HL-60 (cell line): ENCODE results near the gene BCAS3.
A peak's percentile ranks its signal among the peaks of the same experiment; 100 is the strongest.

Experiments used
- DNase-seq, 2 experiments: peaks; one replicate each; pipeline ENCODE4 v3.0.0-alpha.2; 2010 to 2020; ENCODE audit warnings: low read depth in 1 of 2, low spot score in 1 of 2
- H3K27ac ChIP-seq: fragments of 250-450 bp; sonication (Bioruptor Pico); replicated peaks from 2 replicates; pipeline ENCODE4 v1.5.1; 2020; ENCODE audit warnings: mild to moderate bottlenecking, moderate library complexity
- H3K27me3 ChIP-seq: fragments of 250-450 bp; sonication (Bioruptor Pico); 2 replicates; pipeline ENCODE4 v1.5.1; 2021; ENCODE audit warnings: mild to moderate bottlenecking, moderate library complexity; ENCODE audit not compliant: insufficient read depth, poor library complexity, severe bottlenecking
- H3K4me3 ChIP-seq: replicated peaks from 2 replicates; pipeline ENCODE4 v1.5.1; 2011; ENCODE audit warnings: mild to moderate bottlenecking, control low read depth, low read length; ENCODE audit not compliant: insufficient read depth
- CTCF ChIP-seq: IDR thresholded peaks from one replicate; pipeline ENCODE4 v1.5.1; 2011; ENCODE audit warnings: low read length, control low read depth, inconsistent platforms; ENCODE audit not compliant: insufficient read depth
- GABPA ChIP-seq: IDR thresholded peaks from 2 replicates; pipeline ENCODE4 v1.6.1; 2012; ENCODE audit warnings: low read depth
- POLR2AphosphoS5 ChIP-seq: IDR thresholded peaks from 2 replicates; pipeline ENCODE4 v1.6.1; 2012; ENCODE audit warnings: low read depth
- REST ChIP-seq: IDR thresholded peaks from 2 replicates; pipeline ENCODE4 v1.6.1; 2012; ENCODE audit warnings: low read depth; ENCODE audit not compliant: insufficient replicate concordance
- SPI1 ChIP-seq: IDR thresholded peaks from 2 replicates; pipeline ENCODE4 v1.6.1; 2012; ENCODE audit warnings: low read depth, mild to moderate bottlenecking, borderline replicate concordance

Gene BCAS3

GRCh38 chr17:60993497-60993896, 315.8 kb downstream of the BCAS3 start:
- no peak overlapping the region for H3K27ac ChIP-seq
- H3K4me3 ChIP-seq, result no peak overlapping the region
- H3K27me3 ChIP-seq, result peaks cover 2% of the 10 kb centered on the region
- no peak for DNase-seq
- TF ChIP-seq POLR2AphosphoS5 (no peak), REST (no peak), CTCF (no peak), GABPA (no peak), SPI1 (no peak)

GRCh38 chr17:60995680-60996079, 318.0 kb downstream of the BCAS3 start:
- TF ChIP-seq SPI1, result no peak
- no peak for TF ChIP-seq REST
- TF ChIP-seq GABPA, result no peak
- no peak for TF ChIP-seq POLR2AphosphoS5
- no peak for TF ChIP-seq CTCF
- no peak for DNase-seq
- H3K27ac ChIP-seq, result no peak overlapping the region
- peaks cover 8% of the 10 kb centered on the region for H3K27me3 ChIP-seq
- H3K4me3 ChIP-seq, result no peak overlapping the region

- Histone ChIP-seq H3K4me3 (no peak overlapping the region), H3K27me3 (peaks cover 10% of the 10 kb centered on the region), H3K27ac (no peak overlapping the region)
- TF ChIP-seq POLR2AphosphoS5, result no peak
- no peak for TF ChIP-seq REST
- no peak for DNase-seq
Measured at GRCh38 chr17:61000911-61001310, 323.3 kb downstream of the BCAS3 start.

GRCh38 chr17:61002316-61002736, 324.7 kb downstream of the BCAS3 start:
- Histone ChIP-seq H3K27me3 (peaks cover 10% of the 10 kb centered on the region), H3K4me3 (no peak overlapping the region), H3K27ac (no peak overlapping the region)
- no peak for TF ChIP-seq GABPA
- TF ChIP-seq CTCF, result peak; percentile 14
- DNase-seq, result peak in 1 of 2 experiments; percentile 10
